ENCODE data around the gene ARHGAP36.

ARHGAP36 gene

DNA sequence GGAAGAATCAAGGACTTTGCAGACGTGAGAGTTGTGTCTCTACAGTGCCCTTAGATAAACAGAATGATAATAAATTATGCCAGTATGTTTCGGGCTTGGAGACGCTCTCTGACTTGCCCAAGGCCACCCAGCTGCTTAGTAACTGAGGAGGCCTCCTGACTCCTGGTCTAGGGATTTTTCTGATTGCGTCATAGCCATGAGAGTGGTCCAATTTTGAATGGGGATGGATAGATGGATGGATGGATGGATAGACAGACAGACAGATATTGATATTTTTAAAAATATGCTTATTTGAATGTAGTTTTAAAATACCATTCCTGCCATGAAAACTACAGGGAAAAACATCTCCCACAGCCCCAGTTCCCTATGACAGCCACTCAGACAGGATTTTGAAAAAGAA lies 15.5 kb downstream of the ARHGAP36 start:
- no peaks in the 10 kb centered on the region for H3K4me1 ChIP-seq (ENCODE audit: control insufficient read depth, low read depth, low read length)
- no peak overlapping the region for H2BK5ac ChIP-seq (ENCODE audit: low read length)
- H3K9ac ChIP-seq (ENCODE audit: low read length) = no peak overlapping the region
- H4K5ac ChIP-seq (ENCODE audit: low read length) = no peak overlapping the region
- no peak overlapping the region for H3K56ac ChIP-seq (ENCODE audit: low read length)
- H3K4me3 ChIP-seq (ENCODE audit: low read length) = no peak overlapping the region
- no peak overlapping the region for H4K8ac ChIP-seq (ENCODE audit: low read depth, low read length)
- peaks cover 23% of the 10 kb centered on the region for H3K27me3 ChIP-seq (ENCODE audit: insufficient read depth, low read length, poor library complexity)
- H3K79me2 ChIP-seq (ENCODE audit: control insufficient read depth, insufficient read depth, low read length) = no peaks in the 10 kb centered on the region
- no peak overlapping the region for H3K4me2 ChIP-seq (ENCODE audit: low read length)
- H3K27ac ChIP-seq (ENCODE audit: low read depth, low read length) = no peak overlapping the region
- no CpG with 5 or more reads among the region's 4 CpGs for WGBS (ENCODE audit: extremely low coverage, insufficient coverage, low lambda C conversion rate)
- no peaks in the 10 kb centered on the region for H3K36me3 ChIP-seq (ENCODE audit: control insufficient read depth, insufficient read depth, low read length)
- no peak for DNase-seq
- no peak overlapping the region for H2AK5ac ChIP-seq (ENCODE audit: low read length)
- no peaks in the 10 kb centered on the region for H3K79me1 ChIP-seq (ENCODE audit: low read length)
- no peak overlapping the region for H2BK120ac ChIP-seq (ENCODE audit: low read depth, low read length)
- no peak overlapping the region for H2BK15ac ChIP-seq (replicated peaks; ENCODE audit: low read depth)
- H3K18ac ChIP-seq (ENCODE audit: low read length) = no peak overlapping the region
- H3K4ac ChIP-seq (ENCODE audit: low read depth, low read length) = no peak overlapping the region
- no peak overlapping the region for H3K23ac ChIP-seq (ENCODE audit: low read length)

DNA sequence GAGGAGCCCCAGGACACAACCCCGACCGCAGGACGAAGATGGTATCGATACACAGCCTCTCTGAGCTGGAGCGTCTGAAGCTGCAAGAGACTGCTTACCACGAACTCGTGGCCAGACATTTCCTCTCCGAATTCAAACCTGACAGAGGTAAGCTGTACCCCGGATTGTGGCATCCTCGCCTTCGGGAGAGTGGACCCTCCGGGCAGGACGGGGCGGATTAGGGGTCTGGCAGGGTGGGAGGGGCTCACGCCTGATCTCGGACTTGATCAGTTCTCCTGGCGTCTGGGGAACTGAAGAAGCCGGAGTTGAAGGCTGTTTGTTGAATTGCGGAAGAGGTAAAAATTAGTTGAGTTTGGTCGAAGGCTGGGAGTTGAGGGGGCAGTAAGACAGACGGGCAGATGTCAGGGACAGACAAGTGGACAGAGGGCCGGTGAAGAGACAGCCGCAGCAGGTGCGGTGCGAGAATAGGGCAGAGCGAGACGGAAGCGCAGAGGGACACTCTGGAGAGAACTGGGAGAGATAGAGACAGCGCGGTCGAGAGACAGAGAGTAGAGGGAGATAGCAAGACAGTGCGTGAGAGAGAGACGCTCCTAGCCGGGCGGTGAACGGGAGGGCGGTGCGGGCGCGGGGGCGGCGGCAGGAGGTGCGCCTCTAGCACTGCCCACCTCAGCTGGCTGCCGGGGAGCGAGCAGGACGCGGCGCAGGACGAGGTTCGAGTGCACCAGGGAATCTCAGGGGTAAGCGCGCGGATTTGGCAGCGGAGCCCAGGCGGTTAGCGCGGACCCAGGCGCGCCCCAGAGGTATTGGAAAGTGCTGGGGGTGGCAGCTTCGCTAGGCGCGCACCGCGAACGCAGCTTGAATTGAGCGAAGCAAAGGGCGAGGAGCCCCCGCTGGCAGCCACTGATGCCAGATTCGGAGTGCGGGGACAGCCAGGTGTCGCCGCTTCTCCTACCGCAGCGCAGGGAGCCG lies 23.9 kb downstream of the ARHGAP36 start:
- H3K79me1 ChIP-seq (ENCODE audit: low read length) = no peaks in the 10 kb centered on the region
- H4K8ac ChIP-seq (ENCODE audit: low read depth, low read length) = no peak overlapping the region
- no peak overlapping the region for H2BK15ac ChIP-seq (replicated peaks; ENCODE audit: low read depth)
- H3K9ac ChIP-seq (ENCODE audit: low read length) = no peak overlapping the region
- H2BK120ac ChIP-seq (ENCODE audit: low read depth, low read length) = no peak overlapping the region
- no peaks in the 10 kb centered on the region for H3K79me2 ChIP-seq (ENCODE audit: control insufficient read depth, insufficient read depth, low read length)
- H3K4me1 ChIP-seq (ENCODE audit: control insufficient read depth, low read depth, low read length) = no peaks in the 10 kb centered on the region
- no peak overlapping the region for H3K4me3 ChIP-seq (ENCODE audit: low read length)
- no peak overlapping the region for H2AK5ac ChIP-seq (ENCODE audit: low read length)
- no peak for DNase-seq
- H3K4ac ChIP-seq (ENCODE audit: low read depth, low read length) = no peak overlapping the region
- peak overlapping the region; percentile 38 for H3K4me2 ChIP-seq (ENCODE audit: low read length)
- no peaks in the 10 kb centered on the region for H3K36me3 ChIP-seq (ENCODE audit: control insufficient read depth, insufficient read depth, low read length)
- no CpG with 5 or more reads among the region's 75 CpGs for WGBS (ENCODE audit: extremely low coverage, insufficient coverage, low lambda C conversion rate)
- no peak overlapping the region for H3K18ac ChIP-seq (ENCODE audit: low read length)
- H2BK5ac ChIP-seq (ENCODE audit: low read length) = no peak overlapping the region
- H3K27ac ChIP-seq (ENCODE audit: low read depth, low read length) = no peak overlapping the region
- no peak overlapping the region for H4K5ac ChIP-seq (ENCODE audit: low read length)
- H3K56ac ChIP-seq (ENCODE audit: low read length) = no peak overlapping the region
- peaks cover 20% of the 10 kb centered on the region for H3K27me3 ChIP-seq (ENCODE audit: insufficient read depth, low read length, poor library complexity)
- no peak overlapping the region for H3K23ac ChIP-seq (ENCODE audit: low read length)

DNA sequence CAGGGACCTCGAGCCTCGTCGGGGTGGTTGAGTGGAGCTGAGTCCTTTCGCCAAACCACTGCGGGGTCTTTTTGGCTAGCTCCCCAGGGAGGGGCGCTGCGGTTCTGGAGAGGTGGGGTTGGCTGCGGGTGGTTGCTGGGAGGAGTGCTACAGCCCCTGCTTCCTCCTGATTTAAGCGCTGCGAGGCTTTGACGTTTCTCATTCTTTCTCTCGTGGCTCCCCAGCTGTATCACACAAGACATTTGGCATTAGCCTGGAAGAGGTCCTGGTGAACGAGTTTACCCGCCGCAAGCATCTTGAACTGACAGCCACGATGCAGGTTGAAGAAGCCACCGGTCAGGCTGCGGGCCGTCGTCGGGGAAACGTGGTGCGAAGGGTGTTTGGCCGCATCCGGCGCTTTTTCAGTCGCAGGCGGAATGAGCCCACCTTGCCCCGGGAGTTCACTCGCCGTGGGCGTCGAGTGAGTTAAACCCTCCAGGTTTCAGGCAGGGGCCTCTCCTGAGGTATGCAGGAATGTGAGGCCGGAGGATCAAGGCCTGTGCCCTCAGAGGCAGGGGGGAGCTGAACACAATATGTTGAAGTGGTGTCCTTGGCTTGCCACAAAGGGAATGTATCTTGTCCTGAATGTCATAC lies 25.5 kb downstream of the ARHGAP36 start:
- Histone ChIP-seq H3K79me2 (ENCODE audit: control insufficient read depth, insufficient read depth, low read length) (no peaks in the 10 kb centered on the region), H3K56ac (ENCODE audit: low read length) (peak overlapping the region; percentile 3), H3K27me3 (ENCODE audit: insufficient read depth, low read length, poor library complexity) (peaks cover 20% of the 10 kb centered on the region), H3K4ac (ENCODE audit: low read depth, low read length) (no peak overlapping the region), H3K4me3 (ENCODE audit: low read length) (no peak overlapping the region), H3K4me2 (ENCODE audit: low read length) (no peak overlapping the region), H4K5ac (ENCODE audit: low read length) (no peak overlapping the region), H3K4me1 (ENCODE audit: control insufficient read depth, low read depth, low read length) (no peaks in the 10 kb centered on the region), H3K36me3 (ENCODE audit: control insufficient read depth, insufficient read depth, low read length) (no peaks in the 10 kb centered on the region), H2BK15ac (replicated peaks; ENCODE audit: low read depth) (no peak overlapping the region), H2AK5ac (ENCODE audit: low read length) (no peak overlapping the region), H3K9ac (ENCODE audit: low read length) (no peak overlapping the region), H3K27ac (ENCODE audit: low read depth, low read length) (no peak overlapping the region), H3K18ac (ENCODE audit: low read length) (no peak overlapping the region), H4K8ac (ENCODE audit: low read depth, low read length) (no peak overlapping the region), H3K23ac (ENCODE audit: low read length) (peak overlapping the region; percentile 66), H3K79me1 (ENCODE audit: low read length) (no peaks in the 10 kb centered on the region), H2BK120ac (ENCODE audit: low read depth, low read length) (no peak overlapping the region), H2BK5ac (ENCODE audit: low read length) (no peak overlapping the region)
- DNase-seq = peak; percentile 38
- no CpG with 5 or more reads among the region's 34 CpGs for WGBS (ENCODE audit: extremely low coverage, insufficient coverage, low lambda C conversion rate)

DNA sequence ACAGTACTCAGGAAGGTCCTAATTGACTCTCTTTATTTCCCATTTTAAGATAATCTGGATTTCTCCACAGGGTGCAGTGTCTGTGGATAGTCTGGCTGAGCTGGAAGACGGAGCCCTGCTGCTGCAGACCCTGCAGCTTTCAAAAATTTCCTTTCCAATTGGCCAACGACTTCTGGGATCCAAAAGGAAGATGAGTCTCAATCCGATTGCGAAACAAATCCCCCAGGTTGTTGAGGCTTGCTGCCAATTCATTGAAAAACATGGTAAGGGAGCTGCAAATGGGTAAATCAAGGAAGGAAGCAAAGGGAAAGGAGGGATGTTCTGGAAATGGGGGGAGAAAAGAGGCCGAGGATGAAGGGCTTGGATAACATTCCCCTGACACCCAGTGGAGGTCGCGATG lies 26.0 kb downstream of the ARHGAP36 start:
- Histone ChIP-seq H3K27me3 (ENCODE audit: insufficient read depth, low read length, poor library complexity) (peaks cover 20% of the 10 kb centered on the region), H3K4me1 (ENCODE audit: control insufficient read depth, low read depth, low read length) (no peaks in the 10 kb centered on the region), H3K56ac (ENCODE audit: low read length) (no peak overlapping the region), H2AK5ac (ENCODE audit: low read length) (no peak overlapping the region), H3K4me2 (ENCODE audit: low read length) (no peak overlapping the region), H3K79me2 (ENCODE audit: control insufficient read depth, insufficient read depth, low read length) (no peaks in the 10 kb centered on the region), H3K79me1 (ENCODE audit: low read length) (no peaks in the 10 kb centered on the region), H2BK120ac (ENCODE audit: low read depth, low read length) (no peak overlapping the region), H3K4ac (ENCODE audit: low read depth, low read length) (no peak overlapping the region), H3K23ac (ENCODE audit: low read length) (no peak overlapping the region), H3K27ac (ENCODE audit: low read depth, low read length) (no peak overlapping the region), H3K4me3 (ENCODE audit: low read length) (no peak overlapping the region), H2BK5ac (ENCODE audit: low read length) (no peak overlapping the region), H4K8ac (ENCODE audit: low read depth, low read length) (no peak overlapping the region), H3K9ac (ENCODE audit: low read length) (no peak overlapping the region), H4K5ac (ENCODE audit: low read length) (no peak overlapping the region), H3K18ac (ENCODE audit: low read length) (no peak overlapping the region), H3K36me3 (ENCODE audit: control insufficient read depth, insufficient read depth, low read length) (no peaks in the 10 kb centered on the region), H2BK15ac (replicated peaks; ENCODE audit: low read depth) (no peak overlapping the region)
- peak; percentile 4 for DNase-seq
- WGBS (ENCODE audit: extremely low coverage, insufficient coverage, low lambda C conversion rate) = no CpG with 5 or more reads among the region's 7 CpGs

GRCh38 chrX:131136776-131137175 lies 78.6 kb downstream of the ARHGAP36 start:
- no peak for DNase-seq
- WGBS (ENCODE audit: extremely low coverage, insufficient coverage, low lambda C conversion rate) = 100% methylated on average over 14 of the region's 27 CpGs
- H2AK5ac ChIP-seq (ENCODE audit: low read length) = no peak overlapping the region
- no peaks in the 10 kb centered on the region for H3K36me3 ChIP-seq (ENCODE audit: control insufficient read depth, insufficient read depth, low read length)
- H3K56ac ChIP-seq (ENCODE audit: low read length) = no peak overlapping the region
- H3K79me1 ChIP-seq (ENCODE audit: low read length) = no peaks in the 10 kb centered on the region
- no peak overlapping the region for H3K23ac ChIP-seq (ENCODE audit: low read length)
- no peak overlapping the region for H3K27ac ChIP-seq (ENCODE audit: low read depth, low read length)
- H2BK5ac ChIP-seq (ENCODE audit: low read length) = no peak overlapping the region
- H3K4me3 ChIP-seq (ENCODE audit: low read length) = no peak overlapping the region
- H2BK120ac ChIP-seq (ENCODE audit: low read depth, low read length) = no peak overlapping the region
- H2BK15ac ChIP-seq (replicated peaks; ENCODE audit: low read depth) = no peak overlapping the region
- no peak overlapping the region for H4K8ac ChIP-seq (ENCODE audit: low read depth, low read length)
- no peaks in the 10 kb centered on the region for H3K79me2 ChIP-seq (ENCODE audit: control insufficient read depth, insufficient read depth, low read length)
- H3K18ac ChIP-seq (ENCODE audit: low read length) = no peak overlapping the region
- no peak overlapping the region for H4K5ac ChIP-seq (ENCODE audit: low read length)
- H3K4ac ChIP-seq (ENCODE audit: low read depth, low read length) = no peak overlapping the region
- H3K4me2 ChIP-seq (ENCODE audit: low read length) = no peak overlapping the region
- no peak overlapping the region for H3K9ac ChIP-seq (ENCODE audit: low read length)
- H3K4me1 ChIP-seq (ENCODE audit: control insufficient read depth, low read depth, low read length) = no peaks in the 10 kb centered on the region
- no peaks in the 10 kb centered on the region for H3K27me3 ChIP-seq (ENCODE audit: insufficient read depth, low read length, poor library complexity)
